C4-2B (cell line): ENCODE data around the gene CALD1.

Experiments
- CTCF ChIP-seq: fragments of 450-650 bp; conservative IDR thresholded peaks from 2 replicates; pipeline ENCODE4 v1.5.1; 2017; ENCODE audit warnings: mild to moderate bottlenecking
- ZFX ChIP-seq: fragments of 450-650 bp; IDR thresholded peaks from 2 replicates; pipeline ENCODE4 v1.6.1; 2017

- TF ChIP-seq CTCF (no peak), ZFX (no peak)
Measured at GRCh38 chr7:134770676-134771075, 8.8 kb upstream of the CALD1 start.
